Vagina (tissue), 2 donors: Measurements from ENCODE around the gene MBD3L2B. TPM values are rescaled to one million over a fixed set of nuclear protein-coding genes. Genes with fewer than 3 reads are reported as not detected.

Experiments used
- DNase-seq, 2 donors: peaks; one replicate each; pipeline ENCODE4 v3.0.0-alpha.2; 2017; ENCODE audit errors: extremely low spot score in 2 of 2
- H3K27ac ChIP-seq: fragments of 200-600 bp; sonication (generic); one replicate; pipeline ENCODE4 v1.5.1; 2019
- H3K27me3 ChIP-seq: fragments of 200-600 bp; sonication (generic); one replicate; pipeline ENCODE4 v1.5.1; 2019
- H3K36me3 ChIP-seq, 2 donors: fragments of 200-600 bp; sonication (generic); one replicate each; pipeline ENCODE4 v1.5.1; 2017 to 2019
- H3K4me1 ChIP-seq: fragments of 200-600 bp; sonication (generic); one replicate; pipeline ENCODE4 v1.5.1; 2019
- H3K4me3 ChIP-seq, 2 donors: fragments of 200-600 bp; sonication (generic); 1 replicate in 1 of 2; 2 replicates in 1 of 2; pipeline ENCODE4 v1.5.1; 2016 to 2019
- H3K9me3 ChIP-seq: fragments of 200-600 bp; sonication (generic); one replicate; pipeline ENCODE4 v1.5.1; 2019
- POLR2A ChIP-seq, 2 donors: fragments of 450-650 bp; IDR thresholded peaks; one replicate each; pipeline ENCODE4 v1.6.1; 2017; ENCODE audit warnings: antibody characterized with exemption in 2 of 2, mild to moderate bottlenecking in 2 of 2, moderate library complexity in 2 of 2
- POLR2AphosphoS5 ChIP-seq, 2 donors: sonication (generic); formaldehyde crosslinking; IDR thresholded peaks; one replicate each; pipeline ENCODE4 v1.9.0; 2017; ENCODE audit warnings: antibody characterized with exemption in 2 of 2, mild to moderate bottlenecking in 2 of 2, low read depth in 1 of 2; ENCODE audit not compliant: insufficient read depth in 1 of 2
- intact Hi-C: fragments of 100-400 bp; cut with DNase I; formaldehyde crosslinking; loops from one replicate; pipeline ENCODE4 v1.15.1; 2023
- total RNA-seq: library from RNA; depleted of rRNA; stranded (reverse); fragments of >200 nt; gene quantifications from one replicate; pipeline ENCODE4 v1.2.3, GENCODE V29; 2016
- TF ChIP-seq, protein P1 (sequence below), 3 experiments: fragments of 450-650 bp in 2 of 3; fragments of 200-600 bp in 1 of 3; sonication (generic) in 1 of 3; IDR thresholded peaks; one replicate each; pipeline ENCODE4 v1.5.1; 2017 to 2019; ENCODE audit warnings: antibody characterized with exemption in 3 of 3, mild to moderate bottlenecking in 2 of 3, moderate library complexity in 2 of 3

Gene MBD3L2B
- total RNA-seq, 1 donor from 2014 or later = not detected

DNA sequence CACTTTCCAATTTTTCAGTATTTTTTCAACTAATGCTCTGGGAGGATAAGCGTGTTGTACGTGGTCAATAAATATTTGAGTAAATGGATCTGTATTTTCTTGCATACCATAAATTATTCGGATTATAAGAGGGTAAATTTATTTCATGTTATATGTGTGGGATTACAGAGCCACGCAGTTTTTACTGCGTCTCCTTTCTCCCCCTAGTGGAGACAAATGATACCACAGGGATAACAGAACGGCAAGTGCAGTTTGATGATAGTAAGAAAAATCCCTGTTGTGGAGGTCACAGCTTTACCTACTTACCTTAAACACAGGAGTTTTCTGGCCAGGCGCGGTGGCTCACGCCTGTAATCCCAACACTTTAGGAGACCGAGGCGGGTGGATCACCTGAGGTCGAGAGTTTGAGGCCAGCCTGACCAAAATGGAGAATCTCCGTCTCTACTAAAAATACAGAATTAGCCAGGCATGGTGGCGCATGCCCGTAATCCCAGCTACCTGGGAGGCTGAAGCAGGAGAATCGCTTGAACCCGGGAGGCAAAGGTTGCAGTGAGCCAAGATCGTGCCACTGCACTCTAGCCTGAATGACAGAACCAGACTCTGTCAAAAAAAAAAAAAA lies 16.8 kb downstream of the MBD3L2B start:
- Histone ChIP-seq H3K27me3 (no peaks in the 10 kb centered on the region), H3K4me1 (no peaks in the 10 kb centered on the region), H3K9me3 (no peaks in the 10 kb centered on the region), H3K4me3 (no peak overlapping the region), H3K36me3 (no peaks in the 10 kb centered on the region), H3K27ac (no peak overlapping the region)
- intact Hi-C loops = no loop called here
- no peak for TF ChIP-seq POLR2A (IDR thresholded peaks at IDR 0.05)
- TF ChIP-seq, protein P1, sequence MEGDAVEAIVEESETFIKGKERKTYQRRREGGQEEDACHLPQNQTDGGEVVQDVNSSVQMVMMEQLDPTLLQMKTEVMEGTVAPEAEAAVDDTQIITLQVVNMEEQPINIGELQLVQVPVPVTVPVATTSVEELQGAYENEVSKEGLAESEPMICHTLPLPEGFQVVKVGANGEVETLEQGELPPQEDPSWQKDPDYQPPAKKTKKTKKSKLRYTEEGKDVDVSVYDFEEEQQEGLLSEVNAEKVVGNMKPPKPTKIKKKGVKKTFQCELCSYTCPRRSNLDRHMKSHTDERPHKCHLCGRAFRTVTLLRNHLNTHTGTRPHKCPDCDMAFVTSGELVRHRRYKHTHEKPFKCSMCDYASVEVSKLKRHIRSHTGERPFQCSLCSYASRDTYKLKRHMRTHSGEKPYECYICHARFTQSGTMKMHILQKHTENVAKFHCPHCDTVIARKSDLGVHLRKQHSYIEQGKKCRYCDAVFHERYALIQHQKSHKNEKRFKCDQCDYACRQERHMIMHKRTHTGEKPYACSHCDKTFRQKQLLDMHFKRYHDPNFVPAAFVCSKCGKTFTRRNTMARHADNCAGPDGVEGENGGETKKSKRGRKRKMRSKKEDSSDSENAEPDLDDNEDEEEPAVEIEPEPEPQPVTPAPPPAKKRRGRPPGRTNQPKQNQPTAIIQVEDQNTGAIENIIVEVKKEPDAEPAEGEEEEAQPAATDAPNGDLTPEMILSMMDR (IDR thresholded peaks at IDR 0.05) = no peak
- no peak for TF ChIP-seq POLR2AphosphoS5 (IDR thresholded peaks at IDR 0.05; ENCODE audit: insufficient read depth in 1 of 2, low read depth in 1 of 2)
- no peak for DNase-seq

DNA sequence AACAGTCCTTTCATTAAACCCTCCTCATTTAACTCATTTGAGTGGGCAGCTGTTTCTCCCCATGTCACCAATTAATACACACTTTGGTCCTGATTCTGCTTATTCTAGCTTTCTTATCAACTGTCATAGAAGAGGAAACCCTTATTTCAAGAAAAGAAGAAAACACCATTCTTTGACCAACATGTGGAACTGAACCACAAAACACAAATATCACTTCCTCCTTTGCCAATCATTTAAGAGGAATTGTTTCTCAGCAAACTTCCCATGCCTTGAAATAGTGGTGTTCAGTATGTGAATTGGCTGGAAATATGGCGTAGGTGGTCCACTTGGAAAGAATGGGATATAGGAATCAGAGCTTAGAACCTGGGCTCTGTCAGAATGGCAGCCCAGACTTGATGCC lies 20.4 kb downstream of the MBD3L2B start:
- Histone ChIP-seq H3K9me3 (no peaks in the 10 kb centered on the region), H3K36me3 (no peaks in the 10 kb centered on the region), H3K27ac (no peak overlapping the region), H3K27me3 (no peaks in the 10 kb centered on the region), H3K4me1 (no peaks in the 10 kb centered on the region), H3K4me3 (no peak overlapping the region)
- intact Hi-C loops = no loop called here
- no peak for DNase-seq
- TF ChIP-seq POLR2AphosphoS5 (IDR thresholded peaks at IDR 0.05; ENCODE audit: insufficient read depth in 1 of 2, low read depth in 1 of 2) = no peak
- TF ChIP-seq, protein P1 (IDR thresholded peaks at IDR 0.05) = no peak
- no peak for TF ChIP-seq POLR2A (IDR thresholded peaks at IDR 0.05)

DNA sequence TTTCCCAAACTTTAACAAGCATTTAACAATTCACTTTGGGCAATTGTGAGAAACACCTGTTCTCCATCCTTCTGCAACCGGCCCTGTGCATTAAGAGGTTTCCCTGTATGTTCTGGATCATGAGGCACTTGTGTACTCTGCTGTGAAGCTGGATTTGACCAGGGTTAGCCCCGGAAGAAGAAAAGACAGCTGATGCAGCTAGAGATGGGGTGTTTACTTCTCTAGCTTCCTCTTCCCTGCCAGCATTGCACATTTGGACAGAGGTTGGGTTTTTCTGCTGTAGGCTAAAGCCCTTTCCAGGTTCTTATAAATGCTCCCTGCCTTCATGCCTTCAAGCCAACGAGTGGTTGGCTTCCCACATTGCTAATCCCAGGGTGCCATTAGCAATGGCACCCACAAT lies 20.9 kb downstream of the MBD3L2B start:
- intact Hi-C loops = no loop called here
- no peaks in the 10 kb centered on the region for H3K4me1 ChIP-seq
- DNase-seq = no peak
- H3K9me3 ChIP-seq = no peaks in the 10 kb centered on the region
- no peak overlapping the region for H3K27ac ChIP-seq
- H3K36me3 ChIP-seq = no peaks in the 10 kb centered on the region
- TF ChIP-seq POLR2AphosphoS5 (IDR thresholded peaks at IDR 0.05; ENCODE audit: insufficient read depth in 1 of 2, low read depth in 1 of 2) (no peak), POLR2A (IDR thresholded peaks at IDR 0.05) (no peak)
- TF ChIP-seq, protein P1 (IDR thresholded peaks at IDR 0.05) = no peak
- H3K4me3 ChIP-seq = no peak overlapping the region
- H3K27me3 ChIP-seq = no peaks in the 10 kb centered on the region

DNA sequence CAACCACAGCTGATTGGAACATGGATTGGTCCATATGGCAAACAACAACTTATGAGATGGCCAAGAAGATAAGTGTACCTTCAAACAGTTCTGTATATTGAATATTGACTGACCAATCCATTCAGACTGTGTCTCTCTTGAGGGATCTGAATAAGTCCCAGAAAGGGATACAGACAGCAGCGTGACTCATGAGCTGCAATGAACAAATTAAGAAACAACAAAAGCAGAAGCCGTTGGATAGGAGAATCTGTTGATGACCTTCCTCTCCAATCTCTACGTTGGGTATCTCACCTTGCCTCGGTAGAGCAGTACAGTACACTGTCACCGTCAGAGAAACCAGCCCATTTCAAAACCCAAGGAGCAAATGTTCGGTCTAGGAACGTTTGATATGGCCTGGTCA lies 21.3 kb downstream of the MBD3L2B start:
- intact Hi-C loops = no loop called here
- H3K36me3 ChIP-seq = no peaks in the 10 kb centered on the region
- no peaks in the 10 kb centered on the region for H3K9me3 ChIP-seq
- no peaks in the 10 kb centered on the region for H3K27me3 ChIP-seq
- H3K27ac ChIP-seq = no peak overlapping the region
- no peak for TF ChIP-seq POLR2AphosphoS5 (IDR thresholded peaks at IDR 0.05; ENCODE audit: insufficient read depth in 1 of 2, low read depth in 1 of 2)
- TF ChIP-seq, protein P1 (IDR thresholded peaks at IDR 0.05) = no peak
- TF ChIP-seq POLR2A (IDR thresholded peaks at IDR 0.05) = no peak
- H3K4me1 ChIP-seq = no peaks in the 10 kb centered on the region
- no peak for DNase-seq
- no peak overlapping the region for H3K4me3 ChIP-seq

DNA sequence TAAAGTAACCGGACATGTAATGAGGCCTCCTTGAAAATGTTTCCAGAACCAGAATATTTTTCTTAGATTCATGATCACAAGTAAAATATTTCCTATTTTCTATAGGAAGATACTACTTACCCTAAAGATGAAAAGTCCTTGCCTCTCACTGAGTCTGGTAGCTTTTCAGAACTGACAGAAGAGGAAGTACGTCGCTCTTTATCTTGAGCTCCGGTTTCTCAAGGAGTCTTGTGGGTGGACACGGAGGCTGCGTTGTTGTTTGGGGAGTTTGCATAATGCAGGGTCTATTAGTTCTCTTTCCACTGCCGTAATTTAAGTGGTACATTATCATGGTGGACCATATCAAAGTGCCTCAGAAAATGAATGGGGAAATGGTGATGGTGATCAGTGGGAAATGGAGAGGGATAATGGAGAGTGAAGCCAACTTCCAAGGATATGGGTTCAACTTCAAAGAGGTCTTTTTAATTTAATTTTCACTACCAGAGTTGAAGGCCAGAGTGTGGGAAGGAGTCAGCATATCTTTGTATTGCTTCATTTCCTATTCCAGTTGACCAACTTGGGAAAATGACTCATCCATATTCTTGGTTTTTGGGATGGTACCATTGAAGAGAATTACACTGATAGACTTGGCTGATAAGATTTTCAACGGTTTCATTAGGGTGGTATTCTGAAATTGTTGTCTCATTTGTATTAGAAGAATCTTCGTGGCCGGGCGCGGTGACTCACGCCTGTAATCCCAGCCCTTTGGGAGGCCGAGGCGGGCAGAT lies 23.4 kb downstream of the MBD3L2B start:
- H3K27me3 ChIP-seq = no peaks in the 10 kb centered on the region
- no peaks in the 10 kb centered on the region for H3K9me3 ChIP-seq
- H3K27ac ChIP-seq = no peak overlapping the region
- TF ChIP-seq, protein P1 (IDR thresholded peaks at IDR 0.05) = no peak
- no peaks in the 10 kb centered on the region for H3K36me3 ChIP-seq
- H3K4me1 ChIP-seq = no peaks in the 10 kb centered on the region
- H3K4me3 ChIP-seq = no peak overlapping the region
- no peak for DNase-seq
- intact Hi-C loops = no loop called here
